ENCODE data around the gene CDH6.

The CDH6 gene

DNA sequence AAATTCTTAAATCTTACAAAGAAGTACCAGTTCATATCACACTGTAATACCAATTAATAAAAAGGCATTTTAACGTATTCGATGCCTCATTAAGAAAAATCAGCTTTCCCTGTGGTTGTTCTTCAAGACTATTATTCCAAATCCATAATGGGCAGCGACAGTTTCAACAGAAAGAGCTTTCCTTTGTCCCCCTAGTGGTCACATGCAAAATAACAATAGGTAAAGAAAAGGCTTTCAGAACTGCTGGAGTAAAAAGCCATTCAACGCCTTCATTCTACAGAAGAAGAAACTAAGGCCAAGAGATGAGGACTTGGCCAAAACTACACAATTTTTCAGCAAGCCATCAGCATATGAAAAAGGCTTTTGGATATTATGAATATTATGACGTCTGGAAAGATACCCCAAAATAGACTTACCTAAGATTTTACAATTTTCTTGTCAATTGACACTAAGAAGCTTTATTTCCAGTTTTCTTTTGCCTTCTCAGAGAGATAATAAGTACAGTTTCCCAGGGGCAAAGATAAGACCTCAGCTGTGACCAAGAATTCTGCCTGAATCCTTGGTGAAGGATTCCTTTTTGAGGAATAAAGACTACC is 6.7 kb upstream of the CDH6 start:
- Mint-ChIP-seq H3K9me3 (peaks cover 3% of the 10 kb centered on the region), H3K36me3 (ENCODE audit: low read depth) (no peaks in the 10 kb centered on the region), H3K4me1 (no peaks in the 10 kb centered on the region), H3K27ac (no peak overlapping the region), H3K4me3 (no peak overlapping the region), H3K27me3 (peaks cover 2% of the 10 kb centered on the region)
- ATAC-seq (no peak), DNase-seq (no peak)

DNA sequence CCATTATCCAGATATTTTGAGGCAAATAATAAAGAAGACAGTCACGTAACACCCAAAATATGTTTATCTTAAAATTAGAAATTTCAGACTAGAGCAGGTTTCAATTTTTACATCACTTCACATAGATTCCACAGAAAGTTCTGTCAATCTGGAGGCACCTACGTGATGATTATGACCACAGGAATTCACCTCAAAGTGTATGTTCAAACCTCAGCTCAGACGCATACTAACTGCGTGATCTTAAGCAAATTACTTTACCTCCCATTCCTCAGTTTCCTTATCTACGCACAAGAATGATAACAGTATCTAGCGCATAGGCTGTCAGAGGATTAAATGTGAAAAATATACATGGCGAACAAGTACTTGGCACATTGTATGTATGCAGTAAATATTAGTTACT is 5.9 kb upstream of the CDH6 start:
- DNase-seq (no peak), ATAC-seq (no peak)
- peaks cover 10% of the 10 kb centered on the region for H3K27me3 Mint-ChIP-seq
- H3K9me3 Mint-ChIP-seq: peaks cover 3% of the 10 kb centered on the region
- H3K4me1 Mint-ChIP-seq: no peaks in the 10 kb centered on the region
- no peaks in the 10 kb centered on the region for H3K36me3 Mint-ChIP-seq (ENCODE audit: low read depth)
- H3K27ac Mint-ChIP-seq: no peak overlapping the region
- no peak overlapping the region for H3K4me3 Mint-ChIP-seq

DNA sequence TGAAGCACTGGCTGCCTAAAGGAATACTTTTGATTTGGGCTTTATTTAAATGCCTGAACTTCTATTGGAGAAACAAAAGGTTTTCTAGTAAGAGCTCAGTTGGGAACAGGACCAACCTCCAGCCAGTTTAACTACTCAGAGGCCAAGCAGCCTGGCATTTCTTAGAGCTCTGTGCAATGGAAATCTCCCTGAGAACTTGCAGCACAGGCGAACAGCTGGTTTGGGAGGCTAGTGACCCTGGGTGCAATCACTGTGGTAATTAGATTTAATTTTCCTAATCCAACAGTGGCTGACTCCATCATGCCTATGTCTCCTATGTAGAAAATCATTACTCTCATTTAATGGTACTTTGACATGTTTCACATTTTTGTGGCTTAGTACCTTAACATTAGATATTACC is 1.0 kb upstream of the CDH6 start:
- Mint-ChIP-seq H3K36me3 (ENCODE audit: low read depth) (peaks cover 2% of the 10 kb centered on the region), H3K9me3 (no peaks in the 10 kb centered on the region), H3K27ac (no peak overlapping the region), H3K27me3 (peaks cover 41% of the 10 kb centered on the region), H3K4me3 (no peak overlapping the region), H3K4me1 (peaks cover 2% of the 10 kb centered on the region)
- DNase-seq (no peak), ATAC-seq (no peak)

DNA sequence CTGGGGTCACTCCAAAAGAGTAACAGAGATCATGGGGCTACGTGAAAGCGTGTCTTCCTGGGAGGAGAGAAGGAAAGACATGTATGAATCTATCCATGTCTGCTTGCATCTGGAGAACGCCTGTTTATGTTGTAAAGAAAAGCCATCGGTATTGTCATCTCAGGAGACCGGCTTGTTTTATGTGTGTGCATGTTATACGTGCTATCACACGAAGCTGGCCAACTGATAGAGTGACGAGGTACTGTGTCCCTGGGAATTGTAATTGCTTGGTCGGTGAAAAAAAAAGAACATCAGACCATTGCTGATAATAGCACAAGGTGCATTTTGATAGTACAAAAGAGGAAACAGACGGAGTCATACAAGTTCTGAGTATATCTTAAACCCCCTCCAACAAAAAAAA is 370 bp upstream of the CDH6 start:
- Mint-ChIP-seq H3K27ac (no peak overlapping the region), H3K4me3 (peak overlapping the region; percentile 24), H3K9me3 (no peaks in the 10 kb centered on the region), H3K27me3 (peaks cover 41% of the 10 kb centered on the region), H3K4me1 (peaks cover 2% of the 10 kb centered on the region), H3K36me3 (ENCODE audit: low read depth) (peaks cover 2% of the 10 kb centered on the region)
- DNase-seq (no peak), ATAC-seq (no peak)

DNA sequence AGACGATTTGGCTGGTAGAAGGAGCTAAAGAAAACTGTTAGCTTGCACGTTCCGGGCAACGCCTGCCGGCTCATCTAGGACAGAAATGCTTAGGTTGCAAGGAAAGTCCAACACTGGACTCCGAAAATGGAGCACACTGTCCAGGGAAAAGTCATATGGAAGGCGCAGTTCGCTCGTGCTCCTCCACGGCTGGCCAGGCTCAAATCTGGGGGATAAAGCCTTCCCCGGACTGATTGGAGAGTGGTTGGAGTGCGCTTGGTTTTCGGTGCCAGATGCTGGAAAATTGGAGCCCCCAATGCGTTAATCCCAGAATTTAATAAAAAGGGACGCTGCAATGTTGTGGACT is 955 bp downstream of the CDH6 start:
- H3K9me3 Mint-ChIP-seq: no peaks in the 10 kb centered on the region
- H3K4me3 Mint-ChIP-seq: no peak overlapping the region
- DNase-seq (no peak), ATAC-seq (no peak)
- peaks cover 2% of the 10 kb centered on the region for H3K36me3 Mint-ChIP-seq (ENCODE audit: low read depth)
- peaks cover 44% of the 10 kb centered on the region for H3K27me3 Mint-ChIP-seq
- H3K4me1 Mint-ChIP-seq: peaks cover 2% of the 10 kb centered on the region
- H3K27ac Mint-ChIP-seq: no peak overlapping the region

DNA sequence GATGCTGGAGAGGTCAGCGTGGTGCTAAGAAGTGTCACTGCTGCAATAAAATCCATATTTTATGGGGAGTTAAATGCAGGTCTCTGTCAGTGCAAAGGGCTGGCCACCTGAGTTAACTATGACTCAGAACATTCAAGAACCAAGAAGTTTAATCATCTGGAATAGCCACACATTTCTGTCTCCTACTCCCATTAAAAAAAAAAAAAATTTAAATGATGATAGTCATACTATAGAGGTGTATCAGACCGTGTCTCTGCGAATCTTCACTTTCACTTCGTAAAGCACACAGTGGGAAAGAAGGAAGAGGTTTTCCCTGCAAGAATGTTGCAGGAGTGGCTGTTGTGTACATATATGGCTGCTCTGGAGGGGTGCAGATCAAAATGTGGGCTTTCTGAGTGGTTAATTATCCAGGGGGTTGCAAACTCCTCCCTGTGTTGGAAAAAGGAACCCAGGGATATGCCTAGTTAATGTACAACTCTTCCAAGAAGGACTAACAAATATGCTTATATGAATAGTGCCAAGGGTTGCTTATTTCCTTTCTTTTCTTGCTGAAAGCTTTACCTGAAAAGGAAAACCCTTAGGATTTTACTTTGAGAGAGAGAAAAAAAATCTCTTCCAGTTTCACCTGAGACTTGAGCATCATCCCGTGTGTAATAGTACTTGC is 1.5 kb downstream of the CDH6 start:
- Mint-ChIP-seq H3K36me3 (ENCODE audit: low read depth) (peaks cover 2% of the 10 kb centered on the region), H3K27me3 (peaks cover 44% of the 10 kb centered on the region), H3K4me3 (no peak overlapping the region), H3K4me1 (peaks cover 2% of the 10 kb centered on the region), H3K27ac (no peak overlapping the region), H3K9me3 (no peaks in the 10 kb centered on the region)
- ATAC-seq (no peak), DNase-seq (no peak)

DNA sequence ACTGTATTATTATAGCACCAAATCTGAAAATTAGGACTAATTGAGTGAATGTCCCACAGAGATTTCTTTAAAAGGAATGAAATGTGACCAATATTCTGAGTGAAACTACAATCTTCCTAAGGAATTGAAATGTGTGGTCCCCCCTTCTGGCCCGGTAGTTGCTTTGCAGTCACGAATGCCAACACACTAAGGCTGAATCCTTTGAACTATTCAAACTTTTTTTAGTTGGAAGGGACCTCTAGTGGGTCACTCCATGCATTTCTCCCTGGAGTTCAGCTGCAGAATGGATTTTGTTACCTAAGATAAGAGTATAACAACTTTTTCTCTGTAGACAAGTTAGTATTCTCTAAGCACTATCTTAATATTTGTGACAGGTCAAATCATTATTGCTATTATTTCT is 2.8 kb downstream of the CDH6 start:
- Mint-ChIP-seq H3K9me3 (no peaks in the 10 kb centered on the region), H3K4me1 (peaks cover 2% of the 10 kb centered on the region), H3K36me3 (ENCODE audit: low read depth) (peaks cover 2% of the 10 kb centered on the region), H3K27me3 (peaks cover 44% of the 10 kb centered on the region), H3K4me3 (no peak overlapping the region), H3K27ac (no peak overlapping the region)
- ATAC-seq: no peak
- DNase-seq: no peak

DNA sequence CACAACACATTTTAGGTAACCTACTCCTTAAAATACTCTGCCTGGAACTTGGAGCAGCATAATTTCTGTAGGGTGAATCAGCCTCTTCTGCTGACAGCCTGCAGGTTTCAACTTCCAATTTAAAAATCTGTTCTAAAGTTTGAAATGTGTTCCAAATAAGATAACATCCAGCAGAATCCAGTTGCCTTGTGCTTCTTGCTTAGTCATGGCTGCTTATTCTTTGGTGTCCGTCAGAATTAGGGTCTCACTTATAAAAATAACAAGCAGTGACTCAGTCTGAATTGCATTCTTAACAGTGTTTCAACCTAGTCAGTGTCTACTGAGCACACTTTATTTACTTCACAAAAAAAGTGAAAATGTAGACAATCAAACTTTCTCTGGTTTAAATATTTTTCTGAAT is 3.7 kb downstream of the CDH6 start:
- no peak overlapping the region for H3K27ac Mint-ChIP-seq
- peaks cover 38% of the 10 kb centered on the region for H3K27me3 Mint-ChIP-seq
- no peak overlapping the region for H3K4me3 Mint-ChIP-seq
- no peaks in the 10 kb centered on the region for H3K9me3 Mint-ChIP-seq
- DNase-seq (no peak), ATAC-seq (no peak)
- H3K36me3 Mint-ChIP-seq (ENCODE audit: low read depth): peaks cover 2% of the 10 kb centered on the region
- H3K4me1 Mint-ChIP-seq: peaks cover 2% of the 10 kb centered on the region

DNA sequence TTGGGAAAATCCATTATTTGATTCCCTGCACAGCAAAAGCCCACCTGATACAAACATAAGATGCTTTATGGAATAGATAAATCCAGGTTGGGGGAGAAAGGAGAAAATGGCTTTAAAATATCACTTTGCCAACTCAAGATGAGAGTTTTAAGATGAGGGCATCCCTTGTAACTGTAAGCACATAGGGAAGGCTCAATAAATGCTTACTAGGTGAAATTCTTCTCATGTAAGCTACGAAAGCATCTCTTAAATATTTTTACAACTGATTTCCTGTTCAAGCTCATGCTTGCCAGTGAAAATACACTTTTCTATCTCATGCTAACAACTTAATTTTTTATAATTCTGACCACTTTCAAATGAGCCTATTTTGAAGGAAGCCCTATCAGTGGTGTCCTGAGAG is 11.5 kb downstream of the CDH6 start:
- no peak for DNase-seq
- no peaks in the 10 kb centered on the region for H3K9me3 Mint-ChIP-seq
- no peak overlapping the region for H3K27ac Mint-ChIP-seq
- no peak overlapping the region for H3K4me3 Mint-ChIP-seq
- no peak for ATAC-seq
- H3K4me1 Mint-ChIP-seq: no peaks in the 10 kb centered on the region
- H3K36me3 Mint-ChIP-seq (ENCODE audit: low read depth): no peaks in the 10 kb centered on the region
- no peaks in the 10 kb centered on the region for H3K27me3 Mint-ChIP-seq

DNA sequence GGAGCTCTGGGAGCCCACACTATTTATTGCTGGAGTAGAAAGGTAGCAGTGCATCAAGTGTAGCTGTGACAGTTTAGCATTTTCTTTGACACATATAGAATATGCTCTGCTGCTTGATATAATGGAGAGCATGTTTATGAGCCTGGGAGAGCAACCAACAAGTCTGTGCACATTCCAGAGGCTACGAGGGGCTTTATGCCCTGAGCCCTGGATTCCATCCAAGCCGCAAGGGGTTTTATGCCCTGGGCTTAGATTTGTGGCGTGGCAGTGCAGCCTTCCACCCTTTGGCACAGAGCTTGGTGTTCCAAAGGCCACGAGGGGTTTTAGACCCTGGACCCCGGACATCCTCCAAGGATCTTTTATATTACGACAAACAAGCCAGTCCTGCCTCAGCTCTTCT is 14.6 kb downstream of the CDH6 start:
- Mint-ChIP-seq H3K4me3 (no peak overlapping the region), H3K9me3 (no peaks in the 10 kb centered on the region), H3K36me3 (ENCODE audit: low read depth) (no peaks in the 10 kb centered on the region), H3K27me3 (no peaks in the 10 kb centered on the region), H3K4me1 (no peaks in the 10 kb centered on the region), H3K27ac (no peak overlapping the region)
- DNase-seq (no peak), ATAC-seq (no peak)

DNA sequence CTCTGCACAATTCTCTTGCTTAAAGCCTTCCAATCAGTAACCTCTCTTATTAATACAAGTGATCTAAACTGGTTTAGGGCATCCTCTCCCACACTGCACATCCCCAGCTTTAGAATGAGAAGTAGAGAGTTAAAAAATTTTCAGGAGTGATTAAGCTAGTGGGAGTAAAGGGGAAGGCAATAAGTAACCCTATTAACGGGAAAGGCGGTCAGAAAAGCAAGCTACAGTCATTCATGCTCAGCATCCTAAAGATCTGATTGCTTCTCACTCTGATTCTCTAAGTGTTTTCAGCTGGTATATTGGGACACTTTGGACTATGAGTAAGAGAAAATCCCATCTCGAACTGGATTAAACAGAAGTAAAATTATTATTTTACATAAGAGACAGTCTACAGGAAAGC is 15.8 kb downstream of the CDH6 start:
- no peaks in the 10 kb centered on the region for H3K36me3 Mint-ChIP-seq (ENCODE audit: low read depth)
- H3K9me3 Mint-ChIP-seq: no peaks in the 10 kb centered on the region
- no peak overlapping the region for H3K27ac Mint-ChIP-seq
- H3K4me3 Mint-ChIP-seq: no peak overlapping the region
- no peaks in the 10 kb centered on the region for H3K27me3 Mint-ChIP-seq
- DNase-seq (no peak), ATAC-seq (no peak)
- no peaks in the 10 kb centered on the region for H3K4me1 Mint-ChIP-seq

DNA sequence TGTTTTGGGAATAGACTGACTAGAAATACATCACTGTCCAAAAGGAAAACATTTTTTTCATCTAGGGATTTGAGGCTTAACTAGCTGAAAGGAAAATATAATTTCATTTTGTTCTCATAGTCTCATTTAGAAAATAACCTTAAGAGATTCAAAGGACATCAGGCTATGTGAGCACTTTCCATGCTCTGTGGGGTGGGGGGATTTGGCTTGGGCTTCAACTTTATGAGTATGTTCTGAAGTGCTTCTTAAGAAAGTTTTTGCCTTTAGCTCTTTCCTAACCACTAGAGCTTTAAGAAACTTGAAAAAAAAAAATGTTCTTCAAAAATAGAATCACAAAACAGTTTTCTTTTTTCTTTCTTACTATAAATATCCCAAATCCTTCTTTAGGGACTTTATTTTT is 17.6 kb downstream of the CDH6 start:
- ATAC-seq (no peak), DNase-seq (no peak)
- Mint-ChIP-seq H3K27ac (no peak overlapping the region), H3K4me1 (no peaks in the 10 kb centered on the region), H3K27me3 (no peaks in the 10 kb centered on the region), H3K36me3 (ENCODE audit: low read depth) (no peaks in the 10 kb centered on the region), H3K9me3 (no peaks in the 10 kb centered on the region), H3K4me3 (no peak overlapping the region)

DNA sequence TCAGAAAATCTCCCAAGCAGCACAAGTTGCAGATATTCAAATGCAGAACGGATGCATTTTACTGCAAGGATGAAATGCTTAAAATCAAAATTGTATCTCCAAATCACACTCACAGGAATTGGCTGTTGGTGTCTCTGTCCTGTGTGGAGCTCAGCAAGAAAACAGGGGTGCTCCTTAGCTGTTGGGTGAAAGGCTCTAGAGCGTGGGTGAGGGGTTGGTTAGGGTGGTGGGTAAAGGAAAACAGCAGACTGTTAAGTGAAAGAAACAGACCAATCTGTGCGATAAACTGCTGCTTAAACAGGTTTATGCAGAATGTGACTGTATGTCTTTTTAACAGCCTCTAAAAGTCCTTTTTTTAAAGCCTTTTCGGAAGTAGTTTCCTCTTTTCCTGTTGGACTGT is 19.8 kb downstream of the CDH6 start:
- H3K27me3 Mint-ChIP-seq: no peaks in the 10 kb centered on the region
- no peak overlapping the region for H3K4me3 Mint-ChIP-seq

DNA sequence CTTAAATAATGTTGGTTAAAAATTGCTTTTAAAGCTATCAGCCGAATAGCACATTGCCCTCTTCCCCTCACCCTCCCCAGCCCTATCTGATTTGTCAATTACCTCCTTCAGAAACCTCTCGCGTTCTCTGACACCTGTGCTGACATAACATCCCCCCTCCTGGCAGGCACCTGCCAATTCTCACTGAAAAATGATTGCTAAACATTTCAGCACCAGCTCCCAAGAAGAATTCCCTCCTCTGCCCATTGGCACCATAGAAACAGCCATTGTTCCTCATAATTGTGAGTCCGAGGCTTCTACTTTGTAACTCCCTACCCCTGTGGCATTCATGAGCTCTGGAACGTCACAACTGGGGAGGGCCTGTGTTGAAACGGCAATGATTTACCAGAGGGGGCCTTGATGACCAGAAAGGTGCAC is 20.2 kb downstream of the CDH6 start:
- Mint-ChIP-seq H3K4me3 (no peak overlapping the region), H3K27me3 (no peaks in the 10 kb centered on the region), H3K4me1 (no peaks in the 10 kb centered on the region), H3K9me3 (no peaks in the 10 kb centered on the region), H3K36me3 (ENCODE audit: low read depth) (no peaks in the 10 kb centered on the region), H3K27ac (no peak overlapping the region)
- no peak for DNase-seq
- ATAC-seq: no peak

More for the DNA sequence above, 19.8 kb downstream of the CDH6 start:
- ATAC-seq (no peak), DNase-seq (no peak)
- H3K9me3 Mint-ChIP-seq: no peaks in the 10 kb centered on the region
- no peak overlapping the region for H3K27ac Mint-ChIP-seq
- no peaks in the 10 kb centered on the region for H3K36me3 Mint-ChIP-seq (ENCODE audit: low read depth)
- no peaks in the 10 kb centered on the region for H3K4me1 Mint-ChIP-seq

DNA sequence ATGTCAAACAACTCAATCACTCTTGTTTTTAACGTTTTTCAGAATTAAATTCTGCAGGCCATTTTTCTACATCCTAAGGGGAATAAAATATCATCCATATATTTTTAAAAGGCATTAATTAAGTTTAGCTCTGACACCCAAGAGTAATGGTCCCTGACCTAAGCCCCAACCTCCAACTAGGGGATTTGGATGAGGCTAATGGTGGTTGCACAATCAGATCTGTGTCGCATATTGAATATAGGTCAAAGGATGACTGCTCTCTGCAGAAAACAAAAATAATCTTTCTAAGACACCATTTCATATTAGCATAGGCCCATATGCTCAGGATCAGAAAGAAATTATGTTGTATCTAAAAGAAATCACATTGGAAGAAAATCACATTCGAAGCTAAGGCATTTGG is 20.7 kb downstream of the CDH6 start:
- H3K9me3 Mint-ChIP-seq: no peaks in the 10 kb centered on the region
- ATAC-seq: no peak
- H3K27ac Mint-ChIP-seq: no peak overlapping the region
- no peaks in the 10 kb centered on the region for H3K27me3 Mint-ChIP-seq
- no peak overlapping the region for H3K4me3 Mint-ChIP-seq
- no peaks in the 10 kb centered on the region for H3K36me3 Mint-ChIP-seq (ENCODE audit: low read depth)
- no peaks in the 10 kb centered on the region for H3K4me1 Mint-ChIP-seq
- no peak for DNase-seq

DNA sequence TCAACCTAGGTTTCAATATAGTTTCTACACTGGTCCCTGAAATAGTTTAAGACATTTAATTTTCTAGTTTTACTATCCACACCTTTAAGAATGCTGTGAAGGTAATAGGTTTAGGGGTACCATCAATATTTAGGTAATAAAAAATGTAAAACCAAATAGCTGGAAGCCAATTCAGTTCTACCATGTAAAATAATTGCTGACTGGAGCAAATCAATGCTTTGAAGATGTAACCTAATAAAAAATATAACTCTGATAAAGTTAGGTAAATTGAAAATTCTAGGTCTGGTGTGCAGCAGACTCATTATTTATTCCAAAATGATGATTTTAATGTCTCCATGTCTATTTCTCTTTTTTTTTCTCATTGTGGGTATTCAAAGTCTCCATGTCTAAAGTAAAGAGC is 21.8 kb downstream of the CDH6 start:
- H3K36me3 Mint-ChIP-seq (ENCODE audit: low read depth): no peaks in the 10 kb centered on the region

More for the DNA sequence above, 21.8 kb downstream of the CDH6 start:
- DNase-seq (no peak), ATAC-seq (no peak)
- H3K4me1 Mint-ChIP-seq: no peaks in the 10 kb centered on the region
- H3K27me3 Mint-ChIP-seq: no peaks in the 10 kb centered on the region
- no peaks in the 10 kb centered on the region for H3K9me3 Mint-ChIP-seq
- no peak overlapping the region for H3K4me3 Mint-ChIP-seq
- no peak overlapping the region for H3K27ac Mint-ChIP-seq

Measured in activated naive CD8-positive, alpha-beta T cell treated with anti-CD3 and anti-CD28 coated beads, Interleukin-2, amount 50 U/mL, for 24 hours (primary cell).